ENCODE measurements around the gene TP53BP2. TPM values are rescaled to one million over a fixed set of nuclear protein-coding genes. Genes with fewer than 3 reads are reported as not detected.

Gene TP53BP2
- total RNA-seq, 4 donors from 2014 or later = 33.7 to 65.9 (median 48.6) TPM

GRCh38 chr1:223835754-223836153, 10.0 kb downstream of the TP53BP2 start:
- no peak for DNase-seq (ENCODE audit: low spot score)
- no peak for ATAC-seq (ENCODE audit: low FRiP score)
- no peak for TF ChIP-seq CTCF (IDR thresholded peaks at IDR 0.05)

- peak; percentile 24 for ATAC-seq (ENCODE audit: low FRiP score)
These were observed 11.0 kb downstream of the TP53BP2 start for GRCh38 chr1:223834660-223835263.

GRCh38 chr1:223833948-223834347, 11.8 kb downstream of the TP53BP2 start:
- TF ChIP-seq CTCF (IDR thresholded peaks at IDR 0.05) = no peak
- no peak for ATAC-seq (ENCODE audit: low FRiP score)
- DNase-seq (ENCODE audit: low spot score) = no peak

More at GRCh38 chr1:223834660-223835263, 11.0 kb downstream of the TP53BP2 start:
- DNase-seq (ENCODE audit: low spot score) = no peak
- no peak for TF ChIP-seq CTCF (IDR thresholded peaks at IDR 0.05)

GRCh38 chr1:223832637-223832943, 13.2 kb downstream of the TP53BP2 start:
- ATAC-seq (ENCODE audit: low FRiP score) (no peak), DNase-seq (ENCODE audit: low spot score) (no peak)
- TF ChIP-seq CTCF (IDR thresholded peaks at IDR 0.05) = no peak

- peak; percentile 61 for ATAC-seq (ENCODE audit: low FRiP score)
- DNase-seq (ENCODE audit: low spot score) = no peak
- no peak for TF ChIP-seq CTCF (IDR thresholded peaks at IDR 0.05)
These were observed 13.8 kb downstream of the TP53BP2 start for GRCh38 chr1:223831755-223832636.

- ATAC-seq (ENCODE audit: low FRiP score) = no peak
- no peak for DNase-seq (ENCODE audit: low spot score)
- TF ChIP-seq CTCF (IDR thresholded peaks at IDR 0.05) = no peak
These were observed 16.1 kb downstream of the TP53BP2 start for GRCh38 chr1:223829678-223830077.
